SU-DHL-6 (cell line): ENCODE results near the gene RITA1.

ENCODE experiments used
- CTCF ChIP-seq: fragments of 200-600 bp; sonication (generic); IDR thresholded peaks from one replicate; pipeline ENCODE4 v1.5.1; 2017; ENCODE audit warnings: antibody characterized with exemption, mild to moderate bottlenecking, low read length, moderate library complexity; ENCODE audit not compliant: insufficient read depth, poor library complexity, severe bottlenecking
- EZH2phosphoT487 ChIP-seq: fragments of 200-600 bp; sonication (generic), shearing (Covaris generic); conservative IDR thresholded peaks from 2 replicates; pipeline ENCODE4 v1.6.1; 2018; ENCODE audit warnings: mild to moderate bottlenecking, antibody characterized with exemption, low read length, moderate library complexity, mixed read lengths

GRCh38 chr12:113222730-113223531 lies 37.4 kb downstream of the RITA1 start:
- TF ChIP-seq CTCF = no peak
- no peak for TF ChIP-seq EZH2phosphoT487
